Heart left ventricle (tissue), 16 donors: Measurements from ENCODE around the gene WSCD2. TPM values are rescaled to one million over a fixed set of nuclear protein-coding genes. Genes with fewer than 3 reads are reported as not detected.

ENCODE experiments used
- ATAC-seq, 4 donors: fragments of 200-7000 bp; cut with Tn5 transposase; one replicate each; pipeline ENCODE4 v1.9.1; 2020 to 2022; ENCODE audit warnings: moderate library complexity in 4 of 4, mild to moderate bottlenecking in 3 of 4, moderate number of reproducible peaks in 1 of 4
- DNase-seq, 5 donors: peaks; one replicate each; pipeline ENCODE4 v3.0.0-alpha.2; 2020
- H3K27ac ChIP-seq, 12 donors: fragments of 200-600 bp; sonication (generic) in 4 of 12; one replicate each; pipeline versions ENCODE4 v1.5.0 to v1.8.0; 2016 to 2022; ENCODE audit warnings: mild to moderate bottlenecking in 2 of 12
- H3K27me3 ChIP-seq, 9 donors: fragments of 200-600 bp; sonication (generic) in 2 of 9; one replicate each; pipeline versions ENCODE4 v1.5.1 to v1.8.0; 2016 to 2022; ENCODE audit warnings: mild to moderate bottlenecking in 3 of 9
- H3K36me3 ChIP-seq, 9 donors: fragments of 200-600 bp; sonication (generic) in 2 of 9; one replicate each; pipeline versions ENCODE4 v1.5.0 to v1.8.0; 2018 to 2022; ENCODE audit warnings: mild to moderate bottlenecking in 2 of 9
- H3K4me1 ChIP-seq, 12 donors: fragments of 200-600 bp; sonication (generic) in 4 of 12; one replicate each; pipeline versions ENCODE4 v1.5.0 to v1.8.0; 2016 to 2022; ENCODE audit warnings: mild to moderate bottlenecking in 3 of 12
- H3K4me3 ChIP-seq, 12 donors: fragments of 200-600 bp; sonication (generic) in 4 of 12; one replicate each; pipeline versions ENCODE4 v1.5.0 to v1.8.0; 2017 to 2022; ENCODE audit warnings: mild to moderate bottlenecking in 9 of 12, moderate library complexity in 4 of 12
- H3K9me3 ChIP-seq, 12 donors: fragments of 200-600 bp; sonication (generic) in 4 of 12; one replicate each; pipeline versions ENCODE4 v1.5.0 to v1.8.0; 2016 to 2022; ENCODE audit warnings: mild to moderate bottlenecking in 1 of 12
- POLR2A ChIP-seq, 2 donors: fragments of 450-650 bp; IDR thresholded peaks; one replicate each; pipeline ENCODE4 v1.6.1; 2017; ENCODE audit warnings: antibody characterized with exemption in 2 of 2, mild to moderate bottlenecking in 2 of 2, moderate library complexity in 2 of 2
- WGBS, 4 donors: extraction: QIAGEN DNeasy Blood & Tissue Kit in 2 of 4; methylation state at CpG; one replicate each; pipeline versions ENCODE4 v1.1.5 to v1.1.7; 2013 to 2018; 5-methylcytosine and 5-hydroxymethylcytosine counted together
- intact Hi-C, 10 donors: fragments of 100-400 bp; cut with DNase I; formaldehyde crosslinking; loops; one replicate each; pipeline versions ENCODE4 v1.11.1 to v1.14.2; 2022
- polyA plus RNA-seq, 2 donors: library from polyadenylated mRNA; stranded (reverse); fragments of 200-250 nt; gene quantifications; one replicate each; pipeline ENCODE4 v1.2.3, GENCODE V29; 2013
- total RNA-seq, 9 donors: library from RNA; depleted of rRNA in 2 of 9; stranded (reverse); fragments of >200 nt in 2 of 9; fragmentation: NEBNext Ultra II Directional in 3 of 9; extraction: Animal tissue kit (Norgen Biotek cat#: 25700) in 3 of 9; gene quantifications; one replicate each; pipeline versions ENCODE4 v1.1.0 to v1.2.4, GENCODE V29; 2016 to 2023
- TF ChIP-seq, protein P1 (sequence below), 12 donors: fragments of 200-600 bp; sonication (generic) in 4 of 12; IDR thresholded peaks; one replicate each; pipeline versions ENCODE4 v1.5.0 to v1.8.0; 2018 to 2022; ENCODE audit warnings: antibody characterized with exemption in 12 of 12, mild to moderate bottlenecking in 5 of 12
- donor health status: ischemic (EF 13 %, LVEDD 7.1; RV severe dilation, severe dysfunction).
- donor health status: healthy with polysubstance abuse.
- donor health status: DM: no; HTN: yes; CAD: no.
- donor health status: DM: no; HTN: no; CAD: no.
- donor health status: ischemic (EF 25% LVEDD 6.9; RV normal size, moderate dysfunction).
- donor health status: ischemic (EF 25% LVEDD 5.7; RV mildly dilated, moderate dysfunction).
- donor health status: healthy.
- donor health status: DM: yes; HTN: yes; CAD: no.
- donor health status: ischemic (EF 35%, LVEDD 5.7; RV mildly dilated, moderate dysfunction).
- donor health status: nonischemic (EF 11% LVEDD 7.7; RV severe dilation, severe dysfunction).
- donor health status: DM: yes; HTN: yes; CAD: no.
- donor health status: PGD.
- donor health status: ischemic (EF 29% LVEDD 5.4; RV normal size, mild dysfunction).
- donor health status: nonischemic (EF 23%, LVEDD 6.1; RV moderate dilation, normal function).

WSCD2 gene
- total and polyA plus RNA-seq, 11 donors, result 0.07 to 2.5 (median 0.49) TPM; not detected in 3

- Histone ChIP-seq H3K27me3 (peaks cover 0 to 30% (median 6%) of the 10 kb centered on the region in 9 donors), H3K4me3 (no peak overlapping the region), H3K27ac (no peak overlapping the region), H3K4me1 (no peaks in the 10 kb centered on the region), H3K36me3 (no peaks in the 10 kb centered on the region), H3K9me3 (peaks cover 0 to 8% (median 0%) of the 10 kb centered on the region in 12 donors)
- intact Hi-C loops, result loop anchor here in 7 of 10 donors (5.0 to 10.0 kb wide), 3 partner anchors 219 to 277 kb away; no protein-coding TSS in a partner anchor
- TF ChIP-seq POLR2A (IDR thresholded peaks at IDR 0.05), result no peak
- TF ChIP-seq, protein P1, sequence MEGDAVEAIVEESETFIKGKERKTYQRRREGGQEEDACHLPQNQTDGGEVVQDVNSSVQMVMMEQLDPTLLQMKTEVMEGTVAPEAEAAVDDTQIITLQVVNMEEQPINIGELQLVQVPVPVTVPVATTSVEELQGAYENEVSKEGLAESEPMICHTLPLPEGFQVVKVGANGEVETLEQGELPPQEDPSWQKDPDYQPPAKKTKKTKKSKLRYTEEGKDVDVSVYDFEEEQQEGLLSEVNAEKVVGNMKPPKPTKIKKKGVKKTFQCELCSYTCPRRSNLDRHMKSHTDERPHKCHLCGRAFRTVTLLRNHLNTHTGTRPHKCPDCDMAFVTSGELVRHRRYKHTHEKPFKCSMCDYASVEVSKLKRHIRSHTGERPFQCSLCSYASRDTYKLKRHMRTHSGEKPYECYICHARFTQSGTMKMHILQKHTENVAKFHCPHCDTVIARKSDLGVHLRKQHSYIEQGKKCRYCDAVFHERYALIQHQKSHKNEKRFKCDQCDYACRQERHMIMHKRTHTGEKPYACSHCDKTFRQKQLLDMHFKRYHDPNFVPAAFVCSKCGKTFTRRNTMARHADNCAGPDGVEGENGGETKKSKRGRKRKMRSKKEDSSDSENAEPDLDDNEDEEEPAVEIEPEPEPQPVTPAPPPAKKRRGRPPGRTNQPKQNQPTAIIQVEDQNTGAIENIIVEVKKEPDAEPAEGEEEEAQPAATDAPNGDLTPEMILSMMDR (IDR thresholded peaks at IDR 0.05), result no peak
- no peak for DNase-seq
- WGBS, 4 donors, result 54 to 66% (median 59%) methylated on average over 5 of the region's 5 CpGs
- ATAC-seq, result no peak
Observed at GRCh38 chr12:108235197-108235984, 106.3 kb downstream of the WSCD2 start.

- no peak for DNase-seq
- Histone ChIP-seq H3K9me3 (peaks cover 0 to 8% (median 0%) of the 10 kb centered on the region in 12 donors), H3K36me3 (no peaks in the 10 kb centered on the region), H3K27ac (no peak overlapping the region), H3K27me3 (peaks cover 0 to 33% (median 6%) of the 10 kb centered on the region in 9 donors), H3K4me1 (no peaks in the 10 kb centered on the region), H3K4me3 (no peak overlapping the region)
- TF ChIP-seq POLR2A (IDR thresholded peaks at IDR 0.05), result no peak
- TF ChIP-seq, protein P1 (IDR thresholded peaks at IDR 0.05), result no peak
- intact Hi-C loops, result loop anchor here in 7 of 10 donors (5.0 to 10.0 kb wide), 3 partner anchors 219 to 276 kb away; no protein-coding TSS in a partner anchor
- ATAC-seq, result no peak
- 26 to 55% (median 42%) methylated on average over 3 of the region's 3 CpGs for WGBS, 4 donors
Observed at GRCh38 chr12:108235985-108236263, 106.8 kb downstream of the WSCD2 start.

GRCh38 chr12:108236366-108236765 is 107.3 kb downstream of the WSCD2 start:
- 86 to 96% (median 94%) methylated on average over 1 of the region's 1 CpG for WGBS, 4 donors
- TF ChIP-seq POLR2A (IDR thresholded peaks at IDR 0.05), result no peak
- TF ChIP-seq, protein P1 (IDR thresholded peaks at IDR 0.05), result no peak
- H3K27me3 ChIP-seq, result peaks cover 0 to 33% (median 6%) of the 10 kb centered on the region in 9 donors
- DNase-seq (no peak), ATAC-seq (no peak)
- no peaks in the 10 kb centered on the region for H3K36me3 ChIP-seq
- H3K4me1 ChIP-seq, result no peaks in the 10 kb centered on the region
- no peak overlapping the region for H3K4me3 ChIP-seq
- intact Hi-C loops, result loop anchor here in 7 of 10 donors (5.0 to 10.0 kb wide), 3 partner anchors 218 to 276 kb away; no protein-coding TSS in a partner anchor
- H3K27ac ChIP-seq, result no peak overlapping the region
- peaks cover 0 to 8% (median 0%) of the 10 kb centered on the region in 12 donors for H3K9me3 ChIP-seq

- 72 to 87% (median 83%) methylated on average over 3 of the region's 3 CpGs for WGBS, 4 donors
- DNase-seq, result no peak
- Histone ChIP-seq H3K4me3 (no peak overlapping the region), H3K4me1 (no peaks in the 10 kb centered on the region), H3K27me3 (peaks cover 0 to 33% (median 6%) of the 10 kb centered on the region in 9 donors), H3K36me3 (no peaks in the 10 kb centered on the region), H3K27ac (no peak overlapping the region), H3K9me3 (peaks cover 0 to 8% (median 0%) of the 10 kb centered on the region in 12 donors)
- intact Hi-C loops, result loop anchor here in 7 of 10 donors (5.0 to 10.0 kb wide), 3 partner anchors 218 to 275 kb away; no protein-coding TSS in a partner anchor
- no peak for TF ChIP-seq POLR2A (IDR thresholded peaks at IDR 0.05)
- TF ChIP-seq, protein P1 (IDR thresholded peaks at IDR 0.05), result peak in 1 of 12 donors; percentile 7
- ATAC-seq, result no peak
Observed at GRCh38 chr12:108237272-108237671, 108.2 kb downstream of the WSCD2 start.
